ENCODE data around the gene TEDC2.

Gene TEDC2, protein sequence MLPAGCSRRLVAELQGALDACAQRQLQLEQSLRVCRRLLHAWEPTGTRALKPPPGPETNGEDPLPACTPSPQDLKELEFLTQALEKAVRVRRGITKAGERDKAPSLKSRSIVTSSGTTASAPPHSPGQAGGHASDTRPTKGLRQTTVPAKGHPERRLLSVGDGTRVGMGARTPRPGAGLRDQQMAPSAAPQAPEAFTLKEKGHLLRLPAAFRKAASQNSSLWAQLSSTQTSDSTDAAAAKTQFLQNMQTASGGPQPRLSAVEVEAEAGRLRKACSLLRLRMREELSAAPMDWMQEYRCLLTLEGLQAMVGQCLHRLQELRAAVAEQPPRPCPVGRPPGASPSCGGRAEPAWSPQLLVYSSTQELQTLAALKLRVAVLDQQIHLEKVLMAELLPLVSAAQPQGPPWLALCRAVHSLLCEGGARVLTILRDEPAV

DNA sequence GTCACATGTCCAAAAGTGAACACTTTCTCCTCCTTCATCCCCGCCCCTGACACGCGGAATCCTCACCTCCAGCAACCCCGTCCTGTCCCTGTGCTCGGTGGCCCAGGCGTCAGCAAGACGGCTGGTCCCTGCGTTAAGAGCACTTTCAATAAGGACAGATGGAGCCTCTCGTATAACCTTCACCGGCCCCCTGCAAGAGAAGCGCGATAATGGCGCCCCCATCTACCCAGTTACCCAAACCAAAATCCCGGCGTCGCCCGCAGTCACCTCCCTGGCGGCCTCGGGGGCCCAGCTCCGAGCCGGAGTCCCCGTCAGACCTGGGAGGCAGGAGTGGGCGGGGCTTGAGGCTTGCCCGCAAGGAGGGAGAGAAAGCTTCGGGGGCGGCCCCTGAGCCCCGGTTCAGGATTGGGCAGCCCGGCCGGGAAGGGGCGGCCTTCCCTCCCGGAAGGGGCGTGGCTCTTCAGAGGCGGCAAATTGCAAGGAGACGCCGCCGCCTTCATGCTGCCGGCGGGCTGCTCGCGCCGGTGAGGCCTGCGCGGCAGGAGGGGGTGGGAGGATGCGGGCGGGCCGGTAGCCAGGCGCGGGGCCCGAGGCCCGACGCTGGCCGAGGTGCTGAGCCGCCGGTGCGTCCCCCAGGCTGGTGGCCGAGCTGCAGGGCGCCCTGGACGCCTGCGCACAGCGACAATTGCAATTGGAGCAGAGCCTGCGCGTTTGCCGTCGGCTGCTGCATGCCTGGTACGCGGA lies at the start of gene TEDC2:
Gene TEDC2, plus strand, starts transcription at position 463 of the 744 bp plus-strand sequence. Its CDS starts 36 bp downstream, at position 499.
- TF ChIP-seq, protein P1, sequence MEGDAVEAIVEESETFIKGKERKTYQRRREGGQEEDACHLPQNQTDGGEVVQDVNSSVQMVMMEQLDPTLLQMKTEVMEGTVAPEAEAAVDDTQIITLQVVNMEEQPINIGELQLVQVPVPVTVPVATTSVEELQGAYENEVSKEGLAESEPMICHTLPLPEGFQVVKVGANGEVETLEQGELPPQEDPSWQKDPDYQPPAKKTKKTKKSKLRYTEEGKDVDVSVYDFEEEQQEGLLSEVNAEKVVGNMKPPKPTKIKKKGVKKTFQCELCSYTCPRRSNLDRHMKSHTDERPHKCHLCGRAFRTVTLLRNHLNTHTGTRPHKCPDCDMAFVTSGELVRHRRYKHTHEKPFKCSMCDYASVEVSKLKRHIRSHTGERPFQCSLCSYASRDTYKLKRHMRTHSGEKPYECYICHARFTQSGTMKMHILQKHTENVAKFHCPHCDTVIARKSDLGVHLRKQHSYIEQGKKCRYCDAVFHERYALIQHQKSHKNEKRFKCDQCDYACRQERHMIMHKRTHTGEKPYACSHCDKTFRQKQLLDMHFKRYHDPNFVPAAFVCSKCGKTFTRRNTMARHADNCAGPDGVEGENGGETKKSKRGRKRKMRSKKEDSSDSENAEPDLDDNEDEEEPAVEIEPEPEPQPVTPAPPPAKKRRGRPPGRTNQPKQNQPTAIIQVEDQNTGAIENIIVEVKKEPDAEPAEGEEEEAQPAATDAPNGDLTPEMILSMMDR (IDR thresholded peaks at IDR 0.05; ENCODE audit: low read depth, low read length): no peak

DNA sequence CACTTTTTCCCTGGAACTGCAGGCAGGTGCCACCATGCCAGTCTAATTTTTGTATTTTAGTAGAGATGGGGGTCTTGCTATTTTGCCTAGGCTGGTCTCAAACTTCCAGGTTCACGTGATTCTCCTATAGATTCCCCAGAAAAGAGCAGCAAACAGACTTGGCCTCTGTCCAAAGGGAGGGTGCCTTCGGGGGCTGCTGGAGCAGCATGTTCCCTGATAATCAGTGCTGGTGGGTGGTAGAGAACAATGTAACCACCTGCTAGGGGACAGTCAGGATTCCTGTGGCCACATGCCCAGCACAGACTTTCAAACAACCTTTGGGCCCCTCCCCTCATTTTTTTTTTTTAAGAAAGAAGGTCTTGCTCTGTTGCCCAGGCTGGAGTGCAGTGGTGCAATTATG lies 44.8 kb upstream of the TEDC2 start:
- no peak overlapping the region for H3K4me3 ChIP-seq (ENCODE audit: low read depth, low read length)
- TF ChIP-seq, protein P1 (IDR thresholded peaks at IDR 0.05; ENCODE audit: low read depth, low read length): no peak

More for the DNA sequence above, at the start of gene TEDC2:
- H3K4me3 ChIP-seq (ENCODE audit: low read depth, low read length): peak within 1 kb of the TSS; percentile 66

DNA sequence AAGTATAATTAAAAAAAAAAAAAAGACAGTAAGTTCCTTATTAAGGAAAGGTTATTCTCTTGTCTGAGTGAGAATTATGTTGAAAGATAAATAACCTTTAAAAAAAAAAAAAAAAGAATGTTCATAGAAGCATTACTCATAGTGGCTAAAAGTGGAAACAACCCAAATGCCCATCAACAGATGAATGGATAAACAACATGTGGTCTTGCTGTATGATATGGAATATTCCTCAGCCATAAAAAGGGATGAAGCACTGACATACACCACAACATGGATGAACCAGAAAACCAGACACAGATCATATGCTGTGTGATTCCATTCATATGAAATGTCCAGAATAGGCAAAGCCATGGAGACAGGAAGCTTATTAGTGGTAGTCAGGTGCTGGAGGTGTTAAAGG lies 39.9 kb upstream of the TEDC2 start:
- TF ChIP-seq, protein P1 (IDR thresholded peaks at IDR 0.05; ENCODE audit: low read depth, low read length): no peak
- H3K4me3 ChIP-seq (ENCODE audit: low read depth, low read length): no peak overlapping the region

DNA sequence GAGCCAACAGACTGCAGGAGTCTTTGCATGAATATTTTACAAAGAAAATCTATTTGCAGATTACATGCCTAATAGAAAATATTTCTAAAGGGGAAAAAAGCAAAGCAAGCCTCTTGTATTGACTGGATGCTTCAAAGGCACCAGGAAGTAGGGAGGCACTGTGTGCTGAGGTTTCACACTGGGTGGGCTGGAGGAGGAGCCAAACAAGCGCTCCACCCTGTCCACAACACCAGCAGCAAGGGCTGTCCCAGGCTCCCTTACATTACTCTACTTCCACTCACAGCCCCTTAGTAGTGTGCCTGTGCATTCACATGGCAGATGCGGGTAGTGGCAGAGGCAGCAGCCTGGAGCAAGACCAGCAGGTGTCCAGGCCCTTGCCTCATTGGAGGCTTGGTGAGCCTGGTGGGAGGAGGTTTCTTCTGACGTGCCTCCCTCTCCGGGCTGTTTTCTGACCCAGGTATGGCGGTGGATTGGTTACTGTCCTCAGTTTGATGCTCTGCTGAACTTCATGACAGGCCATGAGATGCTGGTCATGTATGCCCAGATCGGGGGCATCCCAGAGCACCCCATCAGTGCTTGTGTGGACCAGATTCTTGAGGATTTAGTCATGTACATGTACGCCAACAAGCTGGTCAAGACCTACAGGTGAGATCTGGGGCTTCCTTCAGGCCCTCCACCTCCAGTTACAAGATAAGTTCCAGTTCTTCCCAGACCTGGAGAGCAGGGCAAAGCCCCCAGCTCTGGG lies 37.6 kb upstream of the TEDC2 start:
- TF ChIP-seq, protein P1 (IDR thresholded peaks at IDR 0.05; ENCODE audit: low read depth, low read length): no peak
- no peak overlapping the region for H3K4me3 ChIP-seq (ENCODE audit: low read depth, low read length)

DNA sequence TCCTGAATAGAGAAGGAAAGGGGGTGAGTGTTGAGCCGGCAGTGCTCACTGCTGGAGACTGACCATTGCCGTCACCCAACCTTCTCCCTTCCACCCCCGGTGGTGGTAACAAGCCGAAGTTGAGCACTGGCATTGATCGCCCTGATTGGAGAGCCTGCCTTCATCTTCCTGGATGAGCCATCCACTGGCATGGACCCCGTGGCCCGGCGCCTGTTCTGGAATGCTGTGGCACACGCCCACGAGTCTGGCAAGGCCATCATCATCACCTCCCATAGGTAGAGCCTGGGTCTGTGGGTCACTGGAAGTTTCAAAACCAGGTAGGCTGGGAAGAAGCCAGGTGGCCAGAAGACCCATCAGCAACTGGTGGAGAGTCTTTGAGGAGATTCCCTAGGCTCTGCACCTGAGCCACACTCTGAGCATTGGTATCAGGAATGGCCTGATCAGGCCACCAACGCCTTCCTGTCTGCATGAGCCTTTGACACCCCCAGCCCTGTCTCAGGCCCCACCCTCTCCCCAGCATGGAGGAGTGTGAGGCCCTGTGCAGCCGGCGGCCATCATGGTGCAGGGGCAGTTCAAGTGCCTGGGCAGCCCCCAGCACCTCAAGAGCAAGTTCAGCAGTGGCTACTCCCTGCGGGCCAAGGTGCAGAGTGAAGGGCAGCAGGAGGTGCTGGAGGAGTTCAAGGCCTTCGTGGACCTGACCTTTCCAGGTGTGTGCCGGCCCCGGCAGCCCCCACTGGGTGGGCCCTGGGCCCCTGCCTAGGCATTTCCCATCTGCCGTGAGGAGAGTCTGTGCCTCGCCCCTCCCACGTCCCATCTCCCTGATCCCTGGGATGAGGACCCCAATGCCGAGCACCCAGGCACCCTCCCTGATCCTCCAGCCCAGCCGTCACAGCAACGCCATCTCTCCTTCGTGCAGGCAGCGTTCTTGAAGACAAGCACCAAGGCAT lies 35.6 kb upstream of the TEDC2 start:
- no peak overlapping the region for H3K4me3 ChIP-seq (ENCODE audit: low read depth, low read length)
- TF ChIP-seq, protein P1 (IDR thresholded peaks at IDR 0.05; ENCODE audit: low read depth, low read length): no peak

DNA sequence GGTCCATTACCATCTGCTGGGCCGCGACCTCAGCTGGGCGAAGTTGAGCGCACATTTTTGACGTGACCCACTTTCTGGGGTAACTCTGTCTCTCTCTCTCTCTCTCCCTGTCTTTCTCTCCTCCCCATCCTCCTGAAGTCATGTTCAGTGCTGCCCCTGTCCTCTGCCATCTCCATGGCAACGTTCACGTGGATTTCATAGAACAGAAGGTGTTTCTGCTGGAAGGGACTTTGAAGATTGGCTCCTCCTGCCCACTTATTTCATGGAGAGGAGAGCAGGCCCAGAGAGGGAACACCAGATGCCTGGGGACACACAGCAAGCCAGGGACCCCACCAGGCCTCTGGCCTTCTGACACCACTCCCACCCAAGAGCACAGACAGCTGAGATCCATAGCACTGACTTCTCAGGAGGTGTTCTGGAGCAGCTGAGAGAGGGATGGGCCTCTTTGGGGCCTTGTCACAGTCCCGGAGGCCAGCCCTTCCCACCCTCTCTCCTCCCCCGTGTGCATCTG lies 34.8 kb upstream of the TEDC2 start:
- TF ChIP-seq, protein P1 (IDR thresholded peaks at IDR 0.05; ENCODE audit: low read depth, low read length): no peak
- no peak overlapping the region for H3K4me3 ChIP-seq (ENCODE audit: low read depth, low read length)

All from WI38 (cell line).